GM23338 (cell line): ENCODE results near the gene ATG16L2. TPM values are rescaled to one million over a fixed set of nuclear protein-coding genes. Genes with fewer than 3 reads are reported as not detected.

Source experiments
- ATAC-seq: fragments of 200-7000 bp; cut with Tn5 transposase; 3 replicates; pipeline ENCODE4 v1.9.1; 2020
- DNase-seq: peaks from one replicate; pipeline ENCODE4 v3.0.0-alpha.2; 2015; ENCODE audit warnings: low spot score
- H2AFZ ChIP-seq: fragments of 200-600 bp; sonication (generic); 2 replicates; pipeline ENCODE4 v1.8.0; 2016; ENCODE audit warnings: antibody characterized with exemption, mild to moderate bottlenecking, moderate library complexity
- H3F3A ChIP-seq: fragments of 200-600 bp; sonication (generic); replicated peaks from 2 replicates; pipeline ENCODE4 v1.8.0; 2017; ENCODE audit warnings: antibody characterized with exemption, mixed run types, low read depth
- H3K27ac ChIP-seq: fragments of 200-600 bp; sonication (generic); 2 replicates; pipeline ENCODE4 v1.6.1; 2016; ENCODE audit warnings: low read depth
- H3K27me3 ChIP-seq: fragments of 200-600 bp; sonication (generic); 2 replicates; pipeline ENCODE4 v1.8.0; 2016; ENCODE audit warnings: mild to moderate bottlenecking, mixed run types, moderate library complexity; ENCODE audit not compliant: insufficient read depth
- H3K36me3 ChIP-seq: fragments of 200-600 bp; sonication (generic); 2 replicates; pipeline ENCODE4 v1.8.0; 2016; ENCODE audit warnings: mild to moderate bottlenecking; ENCODE audit not compliant: insufficient read depth
- H3K4me1 ChIP-seq: fragments of 200-600 bp; sonication (generic); 2 replicates; pipeline ENCODE4 v1.8.0; 2016; ENCODE audit warnings: mild to moderate bottlenecking, moderate library complexity; ENCODE audit not compliant: insufficient read depth
- H3K4me2 ChIP-seq: fragments of 200-600 bp; sonication (generic); 2 replicates; pipeline ENCODE4 v1.7.1; 2017; ENCODE audit warnings: mixed run types
- H3K4me3 ChIP-seq: fragments of 200-600 bp; sonication (generic); 2 replicates; pipeline ENCODE4 v1.6.1; 2016; ENCODE audit warnings: mixed run types
- H3K79me2 ChIP-seq: fragments of 200-600 bp; sonication (generic); replicated peaks from 2 replicates; pipeline ENCODE4 v1.8.0; 2017; ENCODE audit warnings: mild to moderate bottlenecking; ENCODE audit not compliant: insufficient read depth
- H3K9me2 ChIP-seq: fragments of 200-600 bp; sonication (generic); 2 replicates; pipeline ENCODE4 v1.8.0; 2017; ENCODE audit not compliant: insufficient read depth
- H4K20me1 ChIP-seq: fragments of 200-600 bp; sonication (generic); replicated peaks from 2 replicates; pipeline ENCODE4 v1.8.0; 2017; ENCODE audit warnings: mild to moderate bottlenecking; ENCODE audit not compliant: insufficient read depth
- H3K27ac Mint-ChIP-seq: 2 replicates; pipeline ENCODE4 v1.8.0; 2020; ENCODE audit warnings: inconsistent platforms, mild to moderate bottlenecking, moderate library complexity, mixed read lengths
- H3K27me3 Mint-ChIP-seq: 3 replicates; pipeline ENCODE4 v1.8.0; 2022; ENCODE audit warnings: low read depth, mild to moderate bottlenecking, moderate library complexity, mixed read lengths, inconsistent platforms; ENCODE audit not compliant: insufficient read depth, poor library complexity
- H3K36me3 Mint-ChIP-seq: 3 replicates; pipeline ENCODE4 v1.8.0; 2021; ENCODE audit warnings: low read depth, mild to moderate bottlenecking, inconsistent platforms, moderate library complexity, mixed read lengths
- H3K4me1 Mint-ChIP-seq: 3 replicates; pipeline ENCODE4 v1.8.0; 2020; ENCODE audit warnings: mild to moderate bottlenecking, inconsistent platforms, mixed read lengths
- H3K4me3 Mint-ChIP-seq: 3 replicates; pipeline ENCODE4 v1.8.0; 2021; ENCODE audit warnings: moderate library complexity, mild to moderate bottlenecking, inconsistent platforms, mixed read lengths
- H3K9me3 Mint-ChIP-seq: 3 replicates; pipeline ENCODE4 v1.8.0; 2020; ENCODE audit warnings: moderate library complexity, mild to moderate bottlenecking, inconsistent platforms, mixed read lengths
- CREB1 ChIP-seq: fragments of 250-450 bp; sonication (Bioruptor Pico); IDR thresholded peaks from 2 replicates; pipeline ENCODE4 v1.5.0; 2020; ENCODE audit warnings: low read depth, mild to moderate bottlenecking, moderate library complexity
- EZH2 ChIP-seq: fragments of 200-600 bp; sonication (generic); IDR thresholded peaks from one replicate; pipeline ENCODE4 v1.8.0; 2017; ENCODE audit warnings: antibody characterized with exemption, mild to moderate bottlenecking, low read depth; ENCODE audit not compliant: unreplicated experiment
- EZH2phosphoT487 ChIP-seq: fragments of 200-600 bp; sonication (generic); IDR thresholded peaks from one replicate; pipeline ENCODE4 v1.8.1; 2018; ENCODE audit warnings: antibody characterized with exemption; ENCODE audit not compliant: unreplicated experiment
- NANOG ChIP-seq: IDR thresholded peaks from 2 replicates; pipeline ENCODE4 v1.6.1; 2016; ENCODE audit warnings: antibody characterized with exemption, borderline replicate concordance
- ZNF114 ChIP-seq: fragments of 250-450 bp; sonication (Bioruptor Pico); IDR thresholded peaks from 2 replicates; pipeline ENCODE4 v1.5.0; 2020; ENCODE audit warnings: mild to moderate bottlenecking, moderate library complexity
- ZNF331 ChIP-seq: fragments of 250-450 bp; sonication (Bioruptor Pico); IDR thresholded peaks from 2 replicates; pipeline ENCODE4 v1.5.0; 2020; ENCODE audit warnings: low read depth, mild to moderate bottlenecking, moderate library complexity
- polyA plus RNA-seq: library from polyadenylated mRNA; unstranded; fragments of >200 nt; fragmentation: Nextera tagmentation; extraction: Ambion mirVana; gene quantifications from 2 replicates; pipeline ENCODE4 v1.2.1, GENCODE V29; 2016
- total RNA-seq: library from RNA; depleted of rRNA; stranded (reverse); fragments of >200 nt; shearing (Covaris generic); gene quantifications from 2 replicates; pipeline ENCODE4 v1.2.3, GENCODE V29; 2014
- TF ChIP-seq, protein P1 (sequence below): IDR thresholded peaks from one replicate; pipeline ENCODE4 v1.6.1; 2018; ENCODE audit warnings: antibody characterized with exemption; ENCODE audit not compliant: unreplicated experiment
- TF ChIP-seq, protein P2 (sequence below), 2 experiments: fragments of 200-600 bp in 1 of 2; sonication (generic) in 1 of 2; conservative IDR thresholded peaks; 2 replicates each; pipeline versions ENCODE4 v1.5.1 to v1.6.1; 2016 to 2017; ENCODE audit warnings: antibody characterized with exemption in 2 of 2, low read depth in 2 of 2, mild to moderate bottlenecking in 2 of 2, moderate library complexity in 1 of 2

ATG16L2 gene
- total and polyA plus RNA-seq, 2 experiments from 2014 or later, result 9.6 to 24.6 TPM

DNA sequence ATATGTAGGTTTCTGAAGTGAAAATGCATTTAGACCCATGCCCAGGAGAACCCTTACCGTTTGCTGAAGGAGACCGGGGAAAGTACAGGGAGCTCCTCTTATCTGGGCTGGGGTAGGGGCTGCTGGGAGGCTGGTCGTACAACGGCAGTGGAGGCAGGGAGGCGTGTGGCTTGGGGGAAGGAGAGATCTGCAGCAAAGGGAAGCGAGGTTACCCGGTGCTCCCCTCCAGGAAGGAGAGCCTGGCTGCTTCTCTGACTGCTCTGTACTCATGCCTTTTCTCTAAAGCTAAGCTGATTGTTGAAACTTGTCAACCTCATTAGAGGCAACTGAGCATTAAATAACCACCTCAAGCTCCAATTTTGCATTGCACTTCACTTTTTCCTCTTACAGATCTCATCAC, 27.2 kb downstream of the ATG16L2 start:
- H3F3A ChIP-seq, result peaks cover 4% of the 10 kb centered on the region; the same call in 1 of the 2 replicates
- TF ChIP-seq, protein P1, sequence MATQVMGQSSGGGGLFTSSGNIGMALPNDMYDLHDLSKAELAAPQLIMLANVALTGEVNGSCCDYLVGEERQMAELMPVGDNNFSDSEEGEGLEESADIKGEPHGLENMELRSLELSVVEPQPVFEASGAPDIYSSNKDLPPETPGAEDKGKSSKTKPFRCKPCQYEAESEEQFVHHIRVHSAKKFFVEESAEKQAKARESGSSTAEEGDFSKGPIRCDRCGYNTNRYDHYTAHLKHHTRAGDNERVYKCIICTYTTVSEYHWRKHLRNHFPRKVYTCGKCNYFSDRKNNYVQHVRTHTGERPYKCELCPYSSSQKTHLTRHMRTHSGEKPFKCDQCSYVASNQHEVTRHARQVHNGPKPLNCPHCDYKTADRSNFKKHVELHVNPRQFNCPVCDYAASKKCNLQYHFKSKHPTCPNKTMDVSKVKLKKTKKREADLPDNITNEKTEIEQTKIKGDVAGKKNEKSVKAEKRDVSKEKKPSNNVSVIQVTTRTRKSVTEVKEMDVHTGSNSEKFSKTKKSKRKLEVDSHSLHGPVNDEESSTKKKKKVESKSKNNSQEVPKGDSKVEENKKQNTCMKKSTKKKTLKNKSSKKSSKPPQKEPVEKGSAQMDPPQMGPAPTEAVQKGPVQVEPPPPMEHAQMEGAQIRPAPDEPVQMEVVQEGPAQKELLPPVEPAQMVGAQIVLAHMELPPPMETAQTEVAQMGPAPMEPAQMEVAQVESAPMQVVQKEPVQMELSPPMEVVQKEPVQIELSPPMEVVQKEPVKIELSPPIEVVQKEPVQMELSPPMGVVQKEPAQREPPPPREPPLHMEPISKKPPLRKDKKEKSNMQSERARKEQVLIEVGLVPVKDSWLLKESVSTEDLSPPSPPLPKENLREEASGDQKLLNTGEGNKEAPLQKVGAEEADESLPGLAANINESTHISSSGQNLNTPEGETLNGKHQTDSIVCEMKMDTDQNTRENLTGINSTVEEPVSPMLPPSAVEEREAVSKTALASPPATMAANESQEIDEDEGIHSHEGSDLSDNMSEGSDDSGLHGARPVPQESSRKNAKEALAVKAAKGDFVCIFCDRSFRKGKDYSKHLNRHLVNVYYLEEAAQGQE, result no peak
- no peak for TF ChIP-seq ZNF114
- no peak for TF ChIP-seq CREB1 (CRISPR knock-in tag)
- no peak for TF ChIP-seq ZNF331 (CRISPR knock-in tag)
- TF ChIP-seq, protein P2, sequence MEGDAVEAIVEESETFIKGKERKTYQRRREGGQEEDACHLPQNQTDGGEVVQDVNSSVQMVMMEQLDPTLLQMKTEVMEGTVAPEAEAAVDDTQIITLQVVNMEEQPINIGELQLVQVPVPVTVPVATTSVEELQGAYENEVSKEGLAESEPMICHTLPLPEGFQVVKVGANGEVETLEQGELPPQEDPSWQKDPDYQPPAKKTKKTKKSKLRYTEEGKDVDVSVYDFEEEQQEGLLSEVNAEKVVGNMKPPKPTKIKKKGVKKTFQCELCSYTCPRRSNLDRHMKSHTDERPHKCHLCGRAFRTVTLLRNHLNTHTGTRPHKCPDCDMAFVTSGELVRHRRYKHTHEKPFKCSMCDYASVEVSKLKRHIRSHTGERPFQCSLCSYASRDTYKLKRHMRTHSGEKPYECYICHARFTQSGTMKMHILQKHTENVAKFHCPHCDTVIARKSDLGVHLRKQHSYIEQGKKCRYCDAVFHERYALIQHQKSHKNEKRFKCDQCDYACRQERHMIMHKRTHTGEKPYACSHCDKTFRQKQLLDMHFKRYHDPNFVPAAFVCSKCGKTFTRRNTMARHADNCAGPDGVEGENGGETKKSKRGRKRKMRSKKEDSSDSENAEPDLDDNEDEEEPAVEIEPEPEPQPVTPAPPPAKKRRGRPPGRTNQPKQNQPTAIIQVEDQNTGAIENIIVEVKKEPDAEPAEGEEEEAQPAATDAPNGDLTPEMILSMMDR (conservative IDR thresholded peaks at IDR 0.05; ENCODE audit: low read depth in 2 of 2), result no peak
- TF ChIP-seq EZH2phosphoT487, result no peak
- no peak for TF ChIP-seq EZH2
- no peaks in the 10 kb centered on the region for H3K9me2 ChIP-seq
- Mint-ChIP-seq H3K4me3 (no peak overlapping the region), H3K27ac (no peak overlapping the region), H3K4me1 (peaks cover 8% of the 10 kb centered on the region; the same call in 1 of the 3 replicates), H3K9me3 (no peaks in the 10 kb centered on the region), H3K27me3 (no peaks in the 10 kb centered on the region), H3K36me3 (no peaks in the 10 kb centered on the region)
- H3K79me2 ChIP-seq, result no peaks in the 10 kb centered on the region
- no peak overlapping the region for H3K4me2 ChIP-seq
- no peak overlapping the region for H2AFZ ChIP-seq
- DNase-seq (no peak), ATAC-seq (peak; percentile 52)
- H3K4me1 ChIP-seq, result no peaks in the 10 kb centered on the region
- no peaks in the 10 kb centered on the region; the same call in 1 of the 2 replicates for H4K20me1 ChIP-seq
- no peaks in the 10 kb centered on the region for H3K27me3 ChIP-seq
- no peak overlapping the region for H3K4me3 ChIP-seq
- no peaks in the 10 kb centered on the region for H3K36me3 ChIP-seq
- no peak overlapping the region for H3K27ac ChIP-seq

DNA sequence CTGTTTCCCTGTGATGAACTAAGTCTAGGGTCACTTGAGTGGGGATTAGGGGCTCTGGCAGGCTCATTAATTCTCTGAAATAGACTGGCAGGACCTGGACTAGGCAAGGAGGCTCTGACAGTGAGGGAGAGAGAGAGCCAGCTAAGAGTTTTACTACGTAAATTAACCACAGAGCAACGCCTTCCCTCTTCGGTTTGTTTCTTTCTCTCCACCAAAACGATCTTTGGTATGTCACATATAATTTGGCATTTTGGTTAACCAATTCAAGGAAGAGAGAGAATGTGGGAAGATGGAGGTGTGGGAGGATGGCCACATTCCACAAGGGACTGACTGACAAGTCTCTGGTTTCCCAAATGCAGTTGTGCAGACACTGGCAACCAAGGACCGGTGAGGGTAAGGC, 27.9 kb downstream of the ATG16L2 start:
- Histone ChIP-seq H3K79me2 (no peaks in the 10 kb centered on the region), H3K4me2 (no peak overlapping the region), H4K20me1 (no peaks in the 10 kb centered on the region; the same call in 1 of the 2 replicates), H3K36me3 (no peaks in the 10 kb centered on the region), H3K4me1 (no peaks in the 10 kb centered on the region), H3K27me3 (no peaks in the 10 kb centered on the region), H2AFZ (no peak overlapping the region), H3K27ac (no peak overlapping the region), H3F3A (peaks cover 4% of the 10 kb centered on the region; the same call in 1 of the 2 replicates), H3K4me3 (no peak overlapping the region), H3K9me2 (no peaks in the 10 kb centered on the region)
- no peaks in the 10 kb centered on the region for H3K9me3 Mint-ChIP-seq
- no peaks in the 10 kb centered on the region for H3K27me3 Mint-ChIP-seq
- DNase-seq, result no peak
- no peak for ATAC-seq
- TF ChIP-seq NANOG, result no peak
- TF ChIP-seq, protein P2 (conservative IDR thresholded peaks at IDR 0.05; ENCODE audit: low read depth in 2 of 2), result no peak
- no peaks in the 10 kb centered on the region for H3K36me3 Mint-ChIP-seq
- H3K4me3 Mint-ChIP-seq, result no peak overlapping the region
- no peak overlapping the region for H3K27ac Mint-ChIP-seq
- peaks cover 8% of the 10 kb centered on the region; the same call in 1 of the 3 replicates for H3K4me1 Mint-ChIP-seq
